ENCODE data around the gene IFITM1.
A peak's percentile ranks its signal among the peaks of the same experiment; 100 is the strongest.

The IFITM1 gene

DNA sequence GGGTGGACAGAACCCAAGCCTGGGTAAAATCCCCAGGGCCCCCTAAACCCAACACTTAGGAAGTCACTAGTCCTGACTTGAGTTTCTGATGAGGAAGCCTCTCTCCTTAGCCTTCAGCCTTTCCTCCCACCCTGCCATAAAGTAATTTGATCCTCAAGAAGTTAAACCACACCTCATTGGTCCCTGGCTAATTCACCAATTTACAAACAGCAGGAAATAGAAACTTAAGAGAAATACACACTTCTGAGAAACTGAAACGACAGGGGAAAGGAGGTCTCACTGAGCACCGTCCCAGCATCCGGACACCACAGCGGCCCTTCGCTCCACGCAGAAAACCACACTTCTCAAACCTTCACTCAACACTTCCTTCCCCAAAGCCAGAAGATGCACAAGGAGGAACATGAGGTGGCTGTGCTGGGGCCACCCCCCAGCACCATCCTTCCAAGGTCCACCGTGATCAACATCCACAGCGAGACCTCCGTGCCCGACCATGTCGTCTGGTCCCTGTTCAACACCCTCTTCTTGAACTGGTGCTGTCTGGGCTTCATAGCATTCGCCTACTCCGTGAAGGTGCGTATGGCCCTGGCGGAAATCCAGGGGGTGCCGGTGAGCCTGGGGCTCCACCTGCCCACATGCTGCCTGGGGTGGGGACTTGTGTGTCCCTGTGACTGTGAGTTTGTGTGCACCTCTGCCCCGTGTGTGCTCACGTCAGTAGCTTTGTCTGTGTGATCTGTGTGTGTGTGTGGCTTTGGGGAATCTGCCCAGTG, at the start of gene IFITM1:
IFITM1 (plus strand) TSS at position 254 of the 767 bp plus-strand sequence; CDS start at position 385, 131 bp downstream.
- peak; percentile 79 for DNase-seq (ENCODE audit: low read depth, low spot score)

DNA sequence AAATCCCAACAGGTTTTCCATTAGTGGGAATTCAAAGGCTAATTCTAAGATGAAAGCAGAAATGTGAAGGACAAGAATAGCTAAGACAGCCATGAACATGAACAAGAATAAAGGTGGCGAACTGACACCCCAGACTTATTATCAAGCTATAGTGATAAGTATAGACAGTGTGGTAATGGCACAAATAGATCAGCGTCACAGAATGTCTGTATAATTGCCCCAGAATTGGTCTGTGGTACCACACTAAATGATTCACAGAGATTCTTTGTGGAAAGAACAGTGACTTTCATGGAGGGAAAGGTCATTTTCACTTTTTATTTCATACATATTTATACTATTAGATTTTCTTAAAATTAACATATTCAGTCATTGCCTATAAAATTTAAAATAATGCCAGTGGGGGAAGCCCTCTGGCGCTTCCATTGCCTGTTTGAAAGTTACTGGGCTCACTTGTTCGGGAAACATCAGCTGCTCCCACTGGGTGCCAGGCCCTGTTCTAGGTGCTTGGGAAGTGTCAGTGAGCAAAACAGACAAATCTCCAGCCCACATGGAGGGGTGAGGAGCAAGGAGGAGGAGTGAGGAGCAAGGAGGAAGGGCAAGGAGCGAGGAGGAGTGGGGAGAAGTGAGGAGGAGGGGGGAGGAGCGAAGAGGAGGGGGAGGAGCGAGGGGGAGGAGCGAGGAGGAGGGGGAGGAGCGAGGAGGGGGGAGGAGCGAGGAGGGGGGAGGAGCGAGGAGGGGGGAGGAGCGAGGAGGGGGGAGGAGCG, 47.0 kb upstream of the IFITM1 start:
- DNase-seq (ENCODE audit: low read depth, low spot score), result no peak

DNA sequence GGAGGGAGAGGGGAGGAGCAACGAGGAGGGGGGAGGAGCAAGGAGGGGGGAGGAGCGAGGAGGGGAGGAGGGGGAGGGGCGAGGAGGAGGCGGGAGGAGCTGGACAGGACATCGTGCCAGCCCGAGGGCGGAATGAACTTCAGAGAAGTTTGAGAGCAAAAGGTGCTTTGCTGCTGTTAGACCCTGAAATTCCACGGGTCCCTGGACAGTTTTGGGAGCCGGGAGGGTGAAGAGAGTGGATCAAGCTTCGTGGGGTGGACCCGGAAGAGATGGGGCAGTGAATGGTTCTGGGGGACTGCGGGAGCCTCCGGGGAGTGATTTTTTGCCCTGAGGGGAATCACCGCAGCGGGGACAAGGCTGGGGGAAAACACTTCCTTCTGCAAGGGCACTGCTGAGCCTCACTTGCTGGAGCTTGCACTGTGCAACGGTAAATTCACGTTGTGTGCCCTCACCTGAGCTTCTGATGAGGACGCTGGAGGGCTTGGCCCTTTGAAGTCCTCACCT, 46.3 kb upstream of the IFITM1 start:
- DNase-seq (ENCODE audit: low read depth, low spot score), result peak; percentile 40

DNA sequence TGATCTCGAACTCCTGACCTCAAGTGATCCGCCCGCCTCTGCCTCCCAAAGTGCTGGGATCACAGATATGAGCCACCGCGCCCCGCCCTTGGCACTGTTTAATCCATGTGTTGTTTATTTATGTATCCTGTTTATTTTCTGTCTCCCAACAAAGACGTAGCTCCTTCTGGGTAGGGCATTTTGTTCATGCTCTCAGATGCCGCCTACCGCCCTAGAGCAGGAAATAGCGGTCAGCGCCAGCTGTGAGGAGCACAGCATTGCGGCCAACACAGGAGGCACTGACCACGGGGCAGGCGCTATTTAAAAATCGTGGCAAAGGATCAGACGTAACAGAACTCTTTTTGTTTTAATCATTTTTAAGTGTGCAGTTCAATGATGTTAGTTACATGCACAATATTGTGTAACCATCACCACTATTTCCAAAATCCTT, 45.1 kb upstream of the IFITM1 start:
- peak; percentile 62 for DNase-seq (ENCODE audit: low read depth, low spot score)

DNA sequence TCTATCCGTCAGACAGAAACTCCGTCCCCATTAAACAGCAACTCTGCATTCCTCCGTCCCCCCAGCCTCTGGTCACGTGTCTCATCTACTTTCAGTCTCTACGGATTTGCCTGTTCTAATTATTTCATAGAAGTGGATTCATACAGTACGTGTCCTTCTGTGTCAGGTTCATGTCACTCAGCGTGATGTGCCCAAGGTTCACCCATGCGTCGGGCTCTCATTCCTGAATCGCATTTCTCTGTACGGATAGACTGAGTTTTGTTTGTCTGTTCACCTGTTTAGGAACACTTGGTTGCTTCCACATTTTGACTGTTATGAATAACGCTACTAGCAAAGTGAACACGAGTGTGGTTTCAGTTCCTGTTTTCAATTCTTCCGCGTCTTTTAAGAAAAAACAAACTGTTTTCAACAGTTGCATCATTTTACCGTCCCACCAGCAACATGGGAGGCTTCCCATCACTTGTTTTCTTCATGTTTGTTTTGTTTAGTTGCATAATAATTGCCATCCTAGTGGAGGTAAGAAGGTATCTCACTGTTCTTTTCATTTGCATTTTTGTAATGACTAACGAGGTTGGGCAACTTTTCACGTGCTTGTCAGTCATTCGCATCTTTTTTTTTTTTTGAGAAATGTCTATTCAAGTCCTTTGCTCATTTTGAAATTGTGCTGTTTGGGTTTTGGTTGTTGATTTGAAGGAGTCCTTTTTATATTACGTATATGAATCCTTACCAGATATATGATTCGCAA, 44.5 kb upstream of the IFITM1 start:
- DNase-seq (ENCODE audit: low read depth, low spot score), result no peak

DNA sequence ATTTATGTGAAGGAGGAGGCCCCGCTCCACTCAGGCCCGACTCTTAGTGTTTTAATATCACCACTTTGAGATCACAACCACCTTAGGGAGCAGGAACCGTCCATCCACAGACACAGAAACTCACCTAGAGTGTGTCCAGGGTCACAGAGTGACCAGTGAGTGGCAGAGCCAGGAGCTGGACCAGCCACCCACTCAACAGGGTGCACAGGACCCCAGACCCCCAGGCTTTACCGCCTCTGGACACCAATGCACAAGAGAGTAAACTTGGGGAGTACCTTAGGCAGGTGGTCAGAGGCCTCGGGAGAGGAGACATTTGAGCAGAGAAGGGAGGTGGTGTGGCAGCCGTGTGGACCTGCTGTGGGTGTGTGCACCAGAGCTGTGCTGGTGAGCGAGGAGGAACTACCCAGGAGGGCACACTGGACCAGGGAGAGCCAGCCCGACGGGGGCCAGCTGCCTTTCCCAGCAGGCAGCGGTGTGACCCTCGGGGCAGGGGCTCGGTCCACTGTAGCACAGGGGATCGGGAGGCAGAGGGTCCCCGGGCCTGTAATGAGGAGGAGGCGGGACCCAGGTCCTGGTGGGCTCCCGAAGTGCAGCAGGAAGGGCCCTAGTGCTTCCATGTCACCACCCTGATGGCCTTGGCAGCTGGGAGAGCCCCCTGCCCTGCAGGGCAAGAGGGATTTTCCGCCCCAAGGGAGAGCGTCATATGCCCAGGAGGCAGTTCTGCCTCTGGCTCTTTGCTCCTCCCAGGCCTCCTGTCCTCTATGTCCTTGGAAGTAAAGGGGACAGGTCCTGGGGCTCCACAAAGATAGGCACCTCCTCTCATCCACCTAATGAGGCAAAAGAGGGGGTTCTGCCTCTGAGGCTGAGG, 43.2 kb upstream of the IFITM1 start:
- no peak for DNase-seq (ENCODE audit: low read depth, low spot score)

DNA sequence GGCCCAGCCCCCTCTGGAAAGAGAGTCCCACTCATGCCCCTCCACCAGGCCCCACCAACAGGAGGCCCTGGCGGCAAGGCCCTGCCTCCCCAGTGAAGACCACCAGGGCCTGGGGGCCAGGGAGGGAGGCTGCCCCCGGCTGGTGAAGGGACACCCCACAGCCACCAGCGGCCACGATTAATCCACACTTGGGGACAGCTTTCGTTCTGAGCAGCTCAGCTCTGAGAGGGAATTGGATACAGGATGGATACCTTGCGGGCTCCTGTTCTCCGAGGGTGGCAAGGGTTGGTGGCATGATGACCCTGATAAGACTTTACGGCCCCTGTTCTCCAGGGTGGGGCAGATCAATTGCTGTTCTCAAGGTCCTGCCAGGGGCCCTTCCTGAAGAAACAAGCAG, 42.5 kb upstream of the IFITM1 start:
- DNase-seq (ENCODE audit: low read depth, low spot score), result no peak

DNA sequence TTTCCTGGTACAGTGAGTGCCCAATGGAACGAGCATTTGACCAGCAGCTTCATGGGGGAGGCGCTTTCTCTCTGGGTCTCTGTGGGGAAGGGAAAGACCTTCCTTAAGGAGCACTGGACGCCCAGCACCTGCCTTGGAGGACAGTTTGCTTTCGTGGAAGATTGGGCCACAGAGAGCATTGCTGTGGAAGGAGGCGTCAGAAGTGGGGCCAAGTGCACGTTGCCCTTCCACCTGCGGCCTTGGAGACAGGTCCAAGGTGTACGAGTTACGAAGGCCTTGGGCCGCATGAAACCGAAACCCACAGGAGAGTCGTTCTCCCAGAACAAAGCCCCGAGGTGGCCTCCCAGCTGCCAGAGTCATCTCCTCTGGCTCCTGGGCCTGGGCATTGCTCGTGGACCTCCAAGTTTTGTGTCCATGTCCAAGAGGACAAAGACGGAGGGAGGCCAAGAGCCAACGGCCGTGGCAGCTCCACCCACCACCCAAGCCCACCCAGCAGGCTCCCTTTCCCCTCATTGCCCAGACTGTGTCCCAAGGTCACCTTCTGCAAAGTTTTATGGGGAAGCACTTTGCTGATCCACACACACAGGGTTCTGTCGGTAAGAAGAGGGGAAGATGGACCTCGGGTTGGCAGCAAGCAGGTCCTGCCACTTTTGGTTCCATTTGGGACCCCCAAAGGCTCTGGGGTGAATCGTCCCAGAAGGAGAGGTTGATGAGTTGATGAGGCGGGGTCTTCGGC, 41.5 kb upstream of the IFITM1 start:
- DNase-seq (ENCODE audit: low read depth, low spot score), result no peak

DNA sequence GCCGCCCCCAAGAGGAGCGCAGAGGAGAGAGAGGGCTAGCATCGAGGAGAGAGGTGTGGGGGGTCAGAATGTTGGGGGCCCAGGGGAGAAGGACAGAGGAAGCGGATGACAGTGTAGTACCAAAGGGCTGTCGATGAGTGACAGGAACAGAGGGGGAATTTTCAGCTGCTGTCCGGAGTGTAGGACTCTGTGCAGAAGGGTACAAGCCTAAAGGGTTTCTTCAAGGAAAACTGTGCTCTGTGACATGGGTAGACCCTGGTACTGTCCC, 41.0 kb upstream of the IFITM1 start:
- no peak for DNase-seq (ENCODE audit: low read depth, low spot score)

DNA sequence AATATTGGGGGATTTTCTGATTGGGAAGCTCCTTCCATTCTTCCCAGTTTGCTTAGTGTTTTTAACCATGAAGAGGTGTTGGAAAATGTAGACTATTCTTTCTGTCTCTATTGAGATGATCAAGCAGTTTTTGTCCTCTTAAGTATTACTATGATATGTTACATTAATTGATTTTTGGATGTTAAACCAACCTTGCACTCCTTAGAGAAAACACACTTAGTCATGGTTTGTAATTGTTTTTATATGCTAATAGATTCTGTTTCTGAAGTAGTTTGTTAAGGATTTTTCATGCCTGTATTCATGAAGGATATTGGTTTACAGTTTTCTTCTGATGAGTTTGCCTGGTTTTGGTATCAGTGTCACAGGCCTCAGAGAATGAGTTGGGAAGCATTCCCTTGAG, 37.6 kb upstream of the IFITM1 start:
- DNase-seq (ENCODE audit: low read depth, low spot score), result no peak

DNA sequence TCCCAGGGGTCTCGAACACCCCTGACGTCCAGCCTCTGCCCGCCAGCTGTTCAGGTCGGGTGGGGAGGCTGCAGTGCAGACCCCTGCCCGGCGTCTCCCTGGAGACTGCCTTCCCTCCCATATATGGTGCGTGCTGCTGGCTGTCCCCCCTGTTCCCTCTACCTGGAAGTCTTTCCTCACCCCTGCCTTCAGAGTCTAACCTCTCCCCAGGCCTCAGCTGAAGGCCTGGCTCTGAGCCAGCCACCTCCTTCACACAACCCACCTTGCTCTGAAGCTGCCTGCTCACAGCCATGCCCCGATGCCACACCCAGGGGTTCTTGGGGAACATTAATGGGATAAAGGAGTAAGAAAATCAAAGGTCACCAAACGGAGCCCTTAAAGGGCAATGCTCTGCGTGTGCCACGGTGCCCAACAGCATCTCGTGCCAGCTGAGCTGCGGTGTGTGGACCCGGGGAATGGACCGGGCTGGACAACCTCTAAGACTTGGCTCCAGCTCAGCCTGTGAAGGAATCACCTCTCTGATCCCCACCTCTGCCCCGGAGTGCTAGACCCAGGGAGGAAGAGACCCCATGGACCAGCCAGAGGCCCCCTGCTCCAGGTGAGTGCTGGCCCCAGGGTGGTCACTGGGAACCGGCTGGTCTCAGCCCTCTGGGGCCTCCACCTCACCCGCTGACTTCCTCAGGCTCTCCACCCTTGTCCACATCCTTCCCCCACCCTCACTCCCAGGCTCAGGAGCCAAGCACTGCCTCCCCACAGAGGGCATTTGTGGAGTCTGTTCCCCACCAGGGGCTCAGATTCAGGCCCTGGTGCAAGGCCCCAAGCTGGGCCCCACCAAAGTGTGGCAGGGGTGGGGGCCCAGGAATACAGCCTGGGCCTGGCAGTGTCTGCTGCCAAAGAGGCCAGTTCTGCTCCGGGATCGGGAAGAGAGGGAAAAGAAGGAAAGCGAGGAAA, 35.6 kb upstream of the IFITM1 start, which contains the start of gene NLRP6:
NLRP6 (plus strand) TSS at position 407 of the 951 bp plus-strand sequence; CDS start at position 570, 163 bp downstream.
- DNase-seq (ENCODE audit: low read depth, low spot score), result no peak

DNA sequence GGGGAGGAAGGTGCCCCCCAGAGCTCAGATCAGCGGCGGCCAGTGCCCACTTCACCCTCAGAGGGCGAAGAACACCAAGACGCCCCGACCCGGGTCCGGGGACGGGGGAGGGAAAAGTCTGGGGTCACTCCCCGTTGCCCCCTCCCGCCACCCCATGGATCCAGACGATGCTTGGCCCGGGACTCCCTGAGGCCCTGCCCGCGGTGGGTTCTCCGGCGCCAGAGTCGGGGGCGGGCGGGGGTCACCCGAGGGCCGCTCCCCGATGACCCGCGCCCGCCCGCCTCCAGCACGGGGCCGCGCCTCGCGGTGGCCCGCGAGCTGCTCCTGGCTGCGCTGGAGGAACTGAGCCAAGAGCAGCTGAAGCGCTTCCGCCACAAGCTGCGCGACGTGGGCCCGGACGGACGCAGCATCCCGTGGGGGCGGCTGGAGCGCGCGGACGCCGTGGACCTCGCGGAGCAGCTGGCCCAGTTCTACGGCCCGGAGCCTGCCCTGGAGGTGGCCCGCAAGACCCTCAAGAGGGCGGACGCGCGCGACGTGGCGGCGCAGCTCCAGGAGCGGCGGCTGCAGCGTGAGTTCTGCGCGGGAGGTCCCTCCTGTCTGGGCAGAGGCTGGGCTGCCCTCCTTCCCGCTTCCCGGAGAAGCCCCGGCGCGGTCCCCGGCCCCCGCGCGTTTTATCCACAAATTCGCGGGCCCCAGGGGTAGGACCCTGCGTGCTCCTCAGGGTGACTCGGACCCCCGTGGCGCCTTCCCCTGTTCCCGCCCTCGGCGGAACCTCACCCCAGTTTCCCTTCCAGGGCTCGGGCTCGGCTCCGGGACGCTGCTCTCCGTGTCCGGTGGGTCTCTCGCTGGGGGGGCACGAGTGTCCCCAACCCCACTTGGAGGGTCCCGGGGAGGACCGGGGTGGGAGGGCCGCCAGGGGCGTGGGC, 34.5 kb upstream of the IFITM1 start:
- no peak for DNase-seq (ENCODE audit: low read depth, low spot score)

DNA sequence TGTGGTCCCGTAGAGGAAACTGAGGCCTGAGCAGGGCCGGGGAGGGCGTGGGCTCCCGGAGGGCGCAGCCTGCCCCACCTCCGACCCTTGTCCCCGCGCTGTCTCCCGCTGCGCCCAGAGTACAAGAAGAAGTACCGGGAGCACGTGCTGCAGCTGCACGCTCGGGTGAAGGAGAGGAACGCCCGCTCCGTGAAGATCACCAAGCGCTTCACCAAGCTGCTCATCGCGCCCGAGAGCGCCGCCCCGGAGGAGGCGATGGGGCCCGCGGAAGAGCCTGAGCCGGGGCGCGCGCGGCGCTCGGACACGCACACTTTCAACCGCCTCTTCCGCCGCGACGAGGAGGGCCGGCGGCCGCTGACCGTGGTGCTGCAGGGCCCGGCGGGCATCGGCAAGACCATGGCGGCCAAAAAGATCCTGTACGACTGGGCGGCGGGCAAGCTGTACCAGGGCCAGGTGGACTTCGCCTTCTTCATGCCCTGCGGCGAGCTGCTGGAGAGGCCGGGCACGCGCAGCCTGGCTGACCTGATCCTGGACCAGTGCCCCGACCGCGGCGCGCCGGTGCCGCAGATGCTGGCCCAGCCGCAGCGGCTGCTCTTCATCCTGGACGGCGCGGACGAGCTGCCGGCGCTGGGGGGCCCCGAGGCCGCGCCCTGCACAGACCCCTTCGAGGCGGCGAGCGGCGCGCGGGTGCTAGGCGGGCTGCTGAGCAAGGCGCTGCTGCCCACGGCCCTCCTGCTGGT, 33.7 kb upstream of the IFITM1 start:
- DNase-seq (ENCODE audit: low read depth, low spot score), result peak; percentile 68

DNA sequence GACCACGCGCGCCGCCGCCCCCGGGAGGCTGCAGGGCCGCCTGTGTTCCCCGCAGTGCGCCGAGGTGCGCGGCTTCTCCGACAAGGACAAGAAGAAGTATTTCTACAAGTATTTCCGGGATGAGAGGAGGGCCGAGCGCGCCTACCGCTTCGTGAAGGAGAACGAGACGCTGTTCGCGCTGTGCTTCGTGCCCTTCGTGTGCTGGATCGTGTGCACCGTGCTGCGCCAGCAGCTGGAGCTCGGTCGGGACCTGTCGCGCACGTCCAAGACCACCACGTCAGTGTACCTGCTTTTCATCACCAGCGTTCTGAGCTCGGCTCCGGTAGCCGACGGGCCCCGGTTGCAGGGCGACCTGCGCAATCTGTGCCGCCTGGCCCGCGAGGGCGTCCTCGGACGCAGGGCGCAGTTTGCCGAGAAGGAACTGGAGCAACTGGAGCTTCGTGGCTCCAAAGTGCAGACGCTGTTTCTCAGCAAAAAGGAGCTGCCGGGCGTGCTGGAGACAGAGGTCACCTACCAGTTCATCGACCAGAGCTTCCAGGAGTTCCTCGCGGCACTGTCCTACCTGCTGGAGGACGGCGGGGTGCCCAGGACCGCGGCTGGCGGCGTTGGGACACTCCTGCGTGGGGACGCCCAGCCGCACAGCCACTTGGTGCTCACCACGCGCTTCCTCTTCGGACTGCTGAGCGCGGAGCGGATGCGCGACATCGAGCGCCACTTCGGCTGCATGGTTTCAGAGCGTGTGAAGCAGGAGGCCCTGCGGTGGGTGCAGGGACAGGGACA, 32.9 kb upstream of the IFITM1 start:
- no peak for DNase-seq (ENCODE audit: low read depth, low spot score)

DNA sequence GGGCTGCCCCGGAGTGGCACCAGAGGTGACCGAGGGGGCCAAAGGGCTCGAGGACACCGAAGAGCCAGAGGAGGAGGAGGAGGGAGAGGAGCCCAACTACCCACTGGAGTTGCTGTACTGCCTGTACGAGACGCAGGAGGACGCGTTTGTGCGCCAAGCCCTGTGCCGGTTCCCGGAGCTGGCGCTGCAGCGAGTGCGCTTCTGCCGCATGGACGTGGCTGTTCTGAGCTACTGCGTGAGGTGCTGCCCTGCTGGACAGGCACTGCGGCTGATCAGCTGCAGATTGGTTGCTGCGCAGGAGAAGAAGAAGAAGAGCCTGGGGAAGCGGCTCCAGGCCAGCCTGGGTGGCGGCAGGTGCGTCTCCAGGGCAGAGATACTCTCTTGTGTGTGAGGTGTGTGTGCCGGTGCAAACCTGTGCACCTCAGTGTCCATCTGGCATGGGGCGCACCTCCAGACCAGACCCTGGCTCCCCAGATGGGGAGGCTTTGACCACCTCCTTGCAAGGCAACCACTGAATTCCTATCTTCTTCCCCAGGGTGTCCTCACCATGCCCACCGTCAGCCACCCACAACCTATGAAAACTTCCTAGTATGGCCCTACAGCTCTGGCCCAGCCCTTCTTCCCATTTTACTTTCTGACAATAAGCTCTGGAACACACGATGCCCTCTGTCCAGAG, 32.2 kb upstream of the IFITM1 start:
- DNase-seq (ENCODE audit: low read depth, low spot score), result no peak

DNA sequence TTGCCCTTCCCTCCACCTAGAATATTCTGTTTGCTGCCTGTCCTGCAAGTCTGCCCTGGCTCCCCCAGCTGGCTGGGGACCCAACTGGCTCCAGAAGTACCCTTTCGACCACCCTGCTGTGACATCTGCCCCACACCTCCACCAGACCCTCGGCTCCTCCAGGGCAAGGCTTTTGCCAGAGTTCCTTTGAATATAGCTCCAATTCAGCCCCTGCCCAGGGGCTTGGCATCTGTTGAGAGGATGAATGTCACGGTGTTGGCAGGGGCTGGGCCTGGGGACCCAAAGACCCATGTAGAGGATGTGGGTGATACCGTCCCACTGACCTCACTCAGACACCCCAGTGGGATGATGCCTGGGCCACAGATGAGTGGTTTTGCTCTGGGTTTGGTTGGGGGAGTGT, 31.7 kb upstream of the IFITM1 start:
- DNase-seq (ENCODE audit: low read depth, low spot score), result no peak

Measured in ELF-1 (cell line).